Measurements from ENCODE around the gene TDRD1. TPM values are rescaled to one million over a fixed set of nuclear protein-coding genes. Genes with fewer than 3 reads are reported as not detected.

Gene TDRD1
- total RNA-seq, 1 experiment from 2014 or later = not detected

- 0 out of 4 replicates have a peak, but pooled peaks cover 0 to 3% of the 10 kb centered on the region in 2 experiments for H3K4me1 ChIP-seq (ENCODE audit: control insufficient read depth in 1 of 2, insufficient read depth in 2 of 2, low read length in 2 of 2)
- RAD21 ChIA-PET (ENCODE audit: low non-redundant PET in 1 of 2, low total read pairs in 2 of 2, uncharacterized antibody in 2 of 2, unreplicated experiment in 2 of 2) = no interaction called here
- no peak overlapping the region for H3K4me2 ChIP-seq (ENCODE audit: low read length)
- no peak for ATAC-seq
- POLR2A ChIA-PET = no interaction called here
- no peaks in the 10 kb centered on the region for H4K20me1 ChIP-seq (ENCODE audit: insufficient read depth)
- H3K79me2 ChIP-seq (ENCODE audit: insufficient read depth, low read length) = no peaks in the 10 kb centered on the region
- CTCF ChIA-PET = no interaction called here
- no peak overlapping the region for H2AFZ ChIP-seq (ENCODE audit: low read depth, low read length, poor library complexity, severe bottlenecking)
- H3K27ac ChIP-seq (ENCODE audit: low read depth, low read length) = no peak overlapping the region
- H3K4me3 ChIP-seq (replicated peaks in 1 of 2; ENCODE audit: low read depth in 1 of 2, low read length in 2 of 2) = no peak overlapping the region
- no peaks in the 10 kb centered on the region for H3K9me2 ChIP-seq (ENCODE audit: insufficient read depth)
- intact Hi-C loops (cut with micrococcal nuclease) = no loop called here
- no peaks in the 10 kb centered on the region for H3K27me3 ChIP-seq (ENCODE audit: insufficient read depth, low read length)
- H3K36me3 ChIP-seq (ENCODE audit: control insufficient read depth in 1 of 2, insufficient read depth in 2 of 2, low read length in 2 of 2) = no peaks in the 10 kb centered on the region
- no peaks in the 10 kb centered on the region for H3K9me3 ChIP-seq (ENCODE audit: control insufficient read depth in 1 of 2, insufficient read depth in 1 of 2, low read depth in 1 of 2, low read length in 2 of 2)
- DNase-seq (ENCODE audit: low read depth, low spot score) = no peak
- H3K9ac ChIP-seq (ENCODE audit: low read length) = no peak overlapping the region
- no TSS peak for BruUV-seq (replicated peaks)
- TF ChIP-seq YY1 (IDR thresholded peaks at IDR 0.05; ENCODE audit: extremely low read depth, insufficient replicate concordance, low read depth, low read length) = no peak
- TF ChIP-seq POLR2A (IDR thresholded peaks at IDR 0.05; ENCODE audit: borderline replicate concordance, extremely low read depth, insufficient read depth, insufficient read length) = no peak
- TF ChIP-seq SRF (IDR thresholded peaks at IDR 0.05; ENCODE audit: low read depth) = no peak
- no peak for TF ChIP-seq FOSL1 (IDR thresholded peaks at IDR 0.05; ENCODE audit: low read depth)
- TF ChIP-seq ELF1 (IDR thresholded peaks at IDR 0.05; ENCODE audit: borderline replicate concordance, low read depth) = no peak
- no peak for TF ChIP-seq EGR1 (IDR thresholded peaks at IDR 0.05; ENCODE audit: low read depth)
- TF ChIP-seq ATF3 (IDR thresholded peaks at IDR 0.05) = no peak
- no peak for TF ChIP-seq CBX3 (IDR thresholded peaks at IDR 0.05; ENCODE audit: low read depth)
- TF ChIP-seq SP1 (IDR thresholded peaks at IDR 0.05; ENCODE audit: low read depth) = no peak
- TF ChIP-seq POLR2AphosphoS5 (IDR thresholded peaks at IDR 0.05; ENCODE audit: low read depth, low read length) = no peak
- TF ChIP-seq, protein P1, sequence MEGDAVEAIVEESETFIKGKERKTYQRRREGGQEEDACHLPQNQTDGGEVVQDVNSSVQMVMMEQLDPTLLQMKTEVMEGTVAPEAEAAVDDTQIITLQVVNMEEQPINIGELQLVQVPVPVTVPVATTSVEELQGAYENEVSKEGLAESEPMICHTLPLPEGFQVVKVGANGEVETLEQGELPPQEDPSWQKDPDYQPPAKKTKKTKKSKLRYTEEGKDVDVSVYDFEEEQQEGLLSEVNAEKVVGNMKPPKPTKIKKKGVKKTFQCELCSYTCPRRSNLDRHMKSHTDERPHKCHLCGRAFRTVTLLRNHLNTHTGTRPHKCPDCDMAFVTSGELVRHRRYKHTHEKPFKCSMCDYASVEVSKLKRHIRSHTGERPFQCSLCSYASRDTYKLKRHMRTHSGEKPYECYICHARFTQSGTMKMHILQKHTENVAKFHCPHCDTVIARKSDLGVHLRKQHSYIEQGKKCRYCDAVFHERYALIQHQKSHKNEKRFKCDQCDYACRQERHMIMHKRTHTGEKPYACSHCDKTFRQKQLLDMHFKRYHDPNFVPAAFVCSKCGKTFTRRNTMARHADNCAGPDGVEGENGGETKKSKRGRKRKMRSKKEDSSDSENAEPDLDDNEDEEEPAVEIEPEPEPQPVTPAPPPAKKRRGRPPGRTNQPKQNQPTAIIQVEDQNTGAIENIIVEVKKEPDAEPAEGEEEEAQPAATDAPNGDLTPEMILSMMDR (IDR thresholded peaks at IDR 0.05 in 2 of 3, conservative IDR thresholded peaks at IDR 0.05 in 1 of 3; ENCODE audit: borderline replicate concordance in 1 of 3, insufficient read depth in 1 of 3, low read depth in 2 of 3, low read length in 2 of 3) = no peak
- TF ChIP-seq CEBPB (IDR thresholded peaks at IDR 0.05; ENCODE audit: low read depth) = no peak
- no peak for TF ChIP-seq EZH2 (IDR thresholded peaks at IDR 0.05)
- no peak for TF ChIP-seq EZH2phosphoT487 (IDR thresholded peaks at IDR 0.05; ENCODE audit: borderline replicate concordance)
- TF ChIP-seq, protein P2, sequence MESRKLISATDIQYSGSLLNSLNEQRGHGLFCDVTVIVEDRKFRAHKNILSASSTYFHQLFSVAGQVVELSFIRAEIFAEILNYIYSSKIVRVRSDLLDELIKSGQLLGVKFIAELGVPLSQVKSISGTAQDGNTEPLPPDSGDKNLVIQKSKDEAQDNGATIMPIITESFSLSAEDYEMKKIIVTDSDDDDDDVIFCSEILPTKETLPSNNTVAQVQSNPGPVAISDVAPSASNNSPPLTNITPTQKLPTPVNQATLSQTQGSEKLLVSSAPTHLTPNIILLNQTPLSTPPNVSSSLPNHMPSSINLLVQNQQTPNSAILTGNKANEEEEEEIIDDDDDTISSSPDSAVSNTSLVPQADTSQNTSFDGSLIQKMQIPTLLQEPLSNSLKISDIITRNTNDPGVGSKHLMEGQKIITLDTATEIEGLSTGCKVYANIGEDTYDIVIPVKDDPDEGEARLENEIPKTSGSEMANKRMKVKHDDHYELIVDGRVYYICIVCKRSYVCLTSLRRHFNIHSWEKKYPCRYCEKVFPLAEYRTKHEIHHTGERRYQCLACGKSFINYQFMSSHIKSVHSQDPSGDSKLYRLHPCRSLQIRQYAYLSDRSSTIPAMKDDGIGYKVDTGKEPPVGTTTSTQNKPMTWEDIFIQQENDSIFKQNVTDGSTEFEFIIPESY (IDR thresholded peaks at IDR 0.05; ENCODE audit: extremely low read depth, insufficient replicate concordance, low read length) = no peak
Observed at GRCh38 chr10:114262496-114262895, 83.3 kb downstream of the TDRD1 start.

Measured in HCT116 (cell line).